GM18498 (cell line): ENCODE results near the gene IFT43.
A peak's percentile ranks its signal among the peaks of the same experiment; 100 is the strongest.

Source experiments
- ATAC-seq: cut with Tn5 transposase; IDR thresholded peaks from one replicate; pipeline ENCODE4 v1.9.1; 2021; ENCODE audit warnings: mild to moderate bottlenecking, moderate library complexity; ENCODE audit not compliant: unreplicated experiment

The IFT43 gene

DNA sequence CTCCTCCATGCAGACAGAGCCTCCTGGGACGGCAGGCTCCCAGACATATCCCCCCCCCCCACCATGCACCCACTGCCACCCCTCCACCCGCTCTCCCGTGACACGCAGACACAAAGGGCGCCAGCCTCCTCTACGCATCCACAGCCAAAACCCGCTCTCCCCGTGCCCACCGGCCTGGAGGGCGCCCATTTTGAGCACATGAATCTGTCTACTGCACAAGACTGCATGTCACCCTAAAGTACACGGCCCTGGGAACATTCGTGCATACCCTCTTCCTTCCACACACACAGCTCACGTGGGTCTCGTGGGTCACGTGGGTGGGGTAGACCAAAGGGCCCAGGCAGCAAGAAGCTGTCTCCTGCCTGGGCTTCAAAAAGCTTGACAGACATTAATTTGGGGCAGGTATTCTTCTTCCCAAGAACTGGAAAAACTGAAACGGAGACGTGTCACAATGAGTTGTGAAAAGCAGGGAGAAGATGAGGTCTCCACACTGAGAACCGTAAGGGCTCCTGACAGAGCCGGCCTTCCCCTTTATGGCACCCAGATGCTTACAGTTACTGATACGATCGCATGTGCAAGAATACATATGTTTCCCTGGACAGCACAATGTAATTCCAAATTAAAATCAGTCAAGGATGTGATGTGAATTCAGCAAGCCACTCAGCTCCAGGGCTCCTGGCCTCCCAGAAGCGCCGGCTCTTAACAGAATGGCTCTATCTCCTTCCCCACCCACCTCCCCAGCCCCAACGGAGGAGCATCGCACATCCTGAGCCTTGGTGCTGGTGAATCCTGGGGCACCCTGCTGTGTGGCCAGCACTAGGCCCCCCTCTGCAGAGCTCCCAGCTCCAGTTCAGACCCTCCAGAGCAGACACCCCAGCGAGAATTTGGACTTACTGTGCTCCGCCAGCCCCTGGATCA is 5.7 kb upstream of the IFT43 start:
- ATAC-seq = no peak

DNA sequence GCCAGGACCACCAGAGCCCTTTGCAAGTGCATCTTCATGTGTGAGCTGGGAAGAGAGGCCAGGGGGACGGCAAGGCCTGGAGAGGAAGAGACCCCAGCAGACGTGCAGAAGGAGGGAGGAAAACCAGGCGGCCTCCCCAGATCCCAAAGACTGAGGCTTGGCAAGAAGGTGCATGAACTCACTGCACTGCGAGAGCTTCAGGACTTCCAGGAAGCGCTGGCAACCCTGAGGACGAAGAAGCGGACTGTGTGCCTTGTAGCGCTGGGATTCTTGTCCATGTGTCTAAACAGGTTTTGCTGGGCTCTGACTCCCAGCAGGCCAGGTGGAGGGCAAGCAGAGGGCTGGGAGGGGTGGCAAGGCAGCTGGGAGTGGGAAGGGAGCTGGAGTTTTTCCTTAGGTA is 4.7 kb upstream of the IFT43 start:
- no peak for ATAC-seq

DNA sequence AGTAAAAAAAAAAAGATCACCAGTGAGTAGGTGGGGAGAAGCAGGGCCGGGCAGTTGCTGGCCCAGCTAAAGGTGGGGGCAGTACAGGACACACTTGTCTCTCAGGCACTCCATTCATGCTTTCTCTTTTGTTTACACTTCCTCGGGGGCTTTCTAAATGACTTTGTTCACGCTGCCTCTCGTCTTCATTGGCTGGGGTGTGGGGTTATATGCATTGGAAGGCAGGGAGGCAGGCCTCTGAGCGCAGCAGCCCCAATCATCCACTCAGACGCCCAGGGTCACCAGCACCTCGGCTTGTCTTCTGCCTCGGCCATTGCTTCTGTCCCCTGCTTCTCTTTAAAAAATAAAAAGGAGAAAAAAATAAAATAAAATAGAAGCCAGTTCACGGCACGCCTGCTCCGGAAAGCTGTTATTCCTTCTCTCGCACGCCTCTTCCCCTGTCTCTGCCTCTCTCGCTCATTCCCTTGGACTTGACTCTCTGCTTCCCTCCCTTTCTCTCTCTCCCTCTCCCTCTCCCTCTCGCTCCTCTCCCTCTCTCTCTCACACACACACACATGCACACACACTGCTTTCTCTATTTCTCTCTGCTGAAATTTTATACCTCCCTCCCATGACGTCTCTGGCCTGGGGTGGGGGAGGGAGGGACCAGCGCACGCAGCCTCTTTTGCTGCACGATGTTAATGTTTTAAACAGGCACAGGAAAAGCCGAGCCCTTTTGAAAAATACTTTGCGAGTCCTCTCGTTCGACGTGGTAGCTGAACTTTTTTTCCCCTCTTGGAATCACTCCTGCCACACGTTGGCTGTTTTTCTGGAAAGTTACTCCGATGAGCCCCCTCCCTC is 3.9 kb upstream of the IFT43 start, which contains the start of gene TGFB3:
TSS of gene TGFB3 (minus strand) at position 570 of the 840 bp plus-strand sequence. CDS start 1,102 bp downstream, outside the sequence.
- peak; percentile 34 for ATAC-seq

DNA sequence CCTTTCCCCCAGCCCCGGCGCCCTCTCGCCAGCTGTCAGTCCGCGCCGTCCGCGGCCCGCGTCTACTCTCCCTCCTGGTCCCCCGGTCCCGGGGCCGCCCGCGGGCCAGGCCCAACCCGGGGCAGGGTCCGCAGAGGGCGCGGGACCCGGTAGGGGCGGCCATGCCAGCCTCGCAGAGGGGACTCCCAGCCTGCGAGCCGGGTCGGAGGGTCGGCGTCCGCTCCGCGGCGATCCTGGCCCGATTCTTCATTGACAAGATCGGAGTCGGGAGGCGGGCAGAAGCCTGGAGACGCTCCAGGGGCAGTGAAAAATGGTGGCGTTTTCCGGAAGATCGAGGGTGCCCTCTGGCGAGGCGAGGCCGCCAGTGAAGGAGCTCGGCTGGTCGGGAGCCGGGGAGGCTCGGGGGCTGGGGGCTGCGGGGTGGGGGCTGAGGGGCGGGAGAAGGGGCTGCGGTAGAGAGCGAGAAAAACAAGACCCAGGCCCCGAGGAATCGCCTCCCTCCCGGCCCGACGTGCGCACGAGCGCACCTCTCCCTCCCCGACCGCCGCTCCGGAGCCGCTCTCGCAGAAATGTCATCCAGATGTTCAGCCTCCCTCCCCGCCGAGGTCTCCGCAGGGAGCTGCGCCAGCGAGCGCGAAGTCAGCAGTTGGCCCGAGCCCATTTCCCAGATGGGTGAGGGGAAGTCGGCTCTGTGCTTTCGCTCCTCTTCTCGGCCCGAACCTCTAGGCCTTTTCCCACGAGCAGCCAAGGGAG is 3.1 kb upstream of the IFT43 start:
- peak; percentile 47 for ATAC-seq

DNA sequence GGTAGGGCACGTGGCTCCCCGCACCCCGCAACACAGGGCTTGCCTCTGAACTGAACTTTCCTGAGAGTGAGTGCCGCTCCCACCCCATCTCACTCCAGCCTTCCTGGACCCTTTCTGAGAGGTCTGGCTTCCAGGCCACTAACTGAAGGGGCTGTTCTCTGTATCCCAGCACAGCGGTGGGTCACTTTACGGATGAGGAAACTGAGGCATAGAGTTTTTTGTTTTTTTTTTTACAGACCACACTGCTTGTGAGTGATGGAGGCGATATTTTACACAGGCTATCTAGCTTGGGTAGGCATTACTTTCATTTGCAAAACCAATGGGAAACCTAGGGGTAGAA is 2.6 kb upstream of the IFT43 start:
- no peak for ATAC-seq

DNA sequence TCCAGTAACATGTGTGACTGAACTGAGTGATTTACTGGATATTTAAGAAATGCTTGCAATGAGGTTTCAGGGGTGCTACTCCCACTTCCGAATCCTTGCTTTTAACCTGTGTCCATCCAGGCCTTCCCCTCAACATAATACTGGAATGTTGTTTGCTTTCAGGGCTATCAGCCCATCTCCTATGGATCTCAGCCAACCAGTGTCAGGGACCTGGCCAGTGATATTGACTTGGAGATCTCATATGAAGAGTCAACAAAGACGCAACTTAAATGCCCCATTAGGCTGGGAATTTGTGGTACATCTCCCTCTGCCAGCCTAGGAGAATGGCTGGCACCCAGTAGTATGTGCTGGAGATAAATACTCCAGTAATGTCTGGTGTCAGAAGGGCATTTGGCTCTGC is 889 bp upstream of the IFT43 start:
- ATAC-seq = no peak

DNA sequence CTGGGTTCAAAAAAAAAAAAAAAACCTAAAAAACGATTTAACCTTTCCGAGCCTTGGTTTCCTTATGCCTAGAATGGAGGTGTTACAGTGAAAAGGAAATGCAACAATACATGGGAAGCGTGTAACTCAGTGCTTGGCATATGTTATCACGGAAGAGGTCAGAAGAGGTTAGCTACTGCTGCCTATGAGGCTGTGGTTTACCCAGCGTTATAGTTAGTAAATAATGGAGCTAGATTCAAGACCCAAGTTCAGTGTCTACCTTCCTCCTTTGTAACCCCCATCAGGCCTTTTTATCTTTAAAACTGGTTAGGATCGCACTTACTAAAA is 839 bp downstream of the IFT43 start:
- no peak for ATAC-seq

DNA sequence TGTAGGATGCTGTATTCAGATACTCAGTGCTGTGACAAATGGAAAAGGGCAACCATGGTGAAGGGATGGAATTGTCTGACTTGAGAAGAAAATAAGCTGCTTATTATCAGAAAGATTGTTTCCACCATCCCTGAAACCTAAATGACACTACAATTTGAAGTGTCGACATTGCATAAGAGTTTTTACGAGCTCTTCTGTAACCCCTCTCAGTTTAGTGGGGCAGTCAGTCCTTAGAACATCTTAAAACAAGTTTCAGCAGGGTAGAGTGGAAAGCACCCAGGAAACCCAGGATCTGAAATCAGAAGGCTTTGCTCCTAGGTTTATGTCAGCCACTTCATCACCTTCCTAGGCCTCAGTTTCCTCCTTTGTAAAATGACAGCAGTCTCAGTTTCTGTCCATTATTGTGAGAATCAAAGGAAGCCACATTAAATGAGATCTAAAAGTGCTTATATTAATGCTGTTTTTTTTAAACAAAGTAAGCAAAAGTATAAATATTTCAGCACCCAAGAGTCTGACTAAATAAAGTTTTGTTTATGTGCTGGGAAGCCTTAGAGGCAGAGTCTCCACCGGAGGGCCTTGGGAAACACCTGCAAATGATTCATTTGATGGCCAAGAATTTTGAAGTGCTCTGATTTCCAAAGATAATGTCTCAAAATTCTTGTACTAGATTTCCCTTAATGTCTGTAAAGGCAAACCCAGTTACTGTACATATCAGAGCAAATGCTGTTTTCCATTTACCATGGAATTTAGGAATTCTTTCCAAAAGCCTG is 1.8 kb downstream of the IFT43 start:
- no peak for ATAC-seq

DNA sequence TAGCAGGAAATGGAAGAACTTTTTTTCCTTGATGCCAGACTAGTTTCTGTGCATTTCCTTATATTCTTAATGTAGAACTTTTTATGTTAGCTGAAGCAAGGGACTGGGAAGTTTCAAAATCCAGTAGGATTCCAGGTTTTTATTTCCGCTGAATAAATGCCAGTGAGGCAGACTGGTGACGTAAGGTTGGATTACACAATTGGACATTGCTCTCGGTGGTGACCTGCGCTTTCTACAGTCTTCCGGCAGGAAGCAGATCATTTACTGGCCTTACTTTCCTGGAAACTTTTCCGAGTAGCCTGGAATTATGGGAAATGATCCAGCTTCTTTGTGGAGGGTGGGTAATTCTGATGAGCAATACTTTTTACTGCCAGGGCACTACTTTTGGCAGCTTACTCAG is 3.6 kb downstream of the IFT43 start:
- ATAC-seq = no peak

DNA sequence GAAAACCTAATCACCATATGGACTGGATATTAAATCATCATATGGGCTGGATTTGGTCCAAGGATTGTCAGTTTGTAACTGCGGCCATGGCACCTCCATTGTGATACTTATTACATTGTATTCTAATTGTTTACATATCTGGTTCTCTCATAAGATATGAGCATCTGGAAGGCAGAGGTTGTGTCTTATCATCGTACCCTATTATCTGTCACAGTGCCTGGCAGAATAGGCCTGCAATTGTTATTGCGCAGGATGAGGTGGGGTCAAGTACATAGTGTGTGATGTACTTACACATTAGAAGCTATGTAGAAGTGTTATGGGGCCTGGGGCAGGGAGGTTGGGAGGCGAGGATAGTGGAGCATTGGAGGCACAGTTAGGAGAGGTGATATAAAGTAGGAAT is 4.7 kb downstream of the IFT43 start:
- no peak for ATAC-seq

DNA sequence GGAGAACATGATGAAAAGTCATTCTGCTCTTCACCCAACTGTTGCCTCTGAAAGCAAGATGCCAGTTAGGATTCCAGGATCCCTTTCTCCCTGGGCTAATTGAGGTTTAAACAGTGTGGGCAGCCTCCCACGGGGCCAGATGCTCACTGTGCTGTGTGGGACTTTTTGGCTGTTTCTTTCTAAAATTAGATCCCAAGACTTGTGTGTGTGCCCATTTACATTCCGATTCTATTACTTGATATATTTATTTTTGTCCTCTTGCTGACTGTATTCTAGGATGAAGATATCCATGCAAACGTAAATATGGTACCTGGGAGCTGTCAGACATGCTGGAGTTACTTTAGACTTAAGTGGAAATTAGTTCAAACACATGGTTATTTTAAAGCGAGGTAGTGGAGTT is 6.2 kb downstream of the IFT43 start:
- no peak for ATAC-seq

DNA sequence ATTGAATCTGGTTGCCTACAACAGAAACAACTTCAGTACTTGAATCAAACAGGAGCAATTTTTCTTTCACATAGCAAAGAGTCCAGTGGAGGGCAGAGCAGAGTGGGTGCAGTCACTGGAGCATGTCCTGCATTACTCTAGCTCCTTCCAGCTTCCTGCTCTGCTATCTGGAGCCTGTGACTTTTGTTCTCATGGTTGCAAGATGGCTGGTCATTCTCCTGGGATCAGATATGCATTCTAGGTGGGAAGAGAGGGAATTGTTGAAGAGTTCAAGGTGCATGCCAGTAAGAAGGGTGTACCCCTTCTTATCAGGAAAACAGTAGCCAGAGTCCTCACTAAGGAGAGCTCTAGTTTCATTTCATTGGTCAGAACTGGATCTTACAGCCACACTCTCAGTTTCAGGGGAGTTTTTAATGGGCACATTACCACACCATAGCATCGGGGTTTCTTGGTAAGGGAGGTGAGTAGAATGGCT is 8.0 kb downstream of the IFT43 start:
- ATAC-seq = peak; percentile 74

DNA sequence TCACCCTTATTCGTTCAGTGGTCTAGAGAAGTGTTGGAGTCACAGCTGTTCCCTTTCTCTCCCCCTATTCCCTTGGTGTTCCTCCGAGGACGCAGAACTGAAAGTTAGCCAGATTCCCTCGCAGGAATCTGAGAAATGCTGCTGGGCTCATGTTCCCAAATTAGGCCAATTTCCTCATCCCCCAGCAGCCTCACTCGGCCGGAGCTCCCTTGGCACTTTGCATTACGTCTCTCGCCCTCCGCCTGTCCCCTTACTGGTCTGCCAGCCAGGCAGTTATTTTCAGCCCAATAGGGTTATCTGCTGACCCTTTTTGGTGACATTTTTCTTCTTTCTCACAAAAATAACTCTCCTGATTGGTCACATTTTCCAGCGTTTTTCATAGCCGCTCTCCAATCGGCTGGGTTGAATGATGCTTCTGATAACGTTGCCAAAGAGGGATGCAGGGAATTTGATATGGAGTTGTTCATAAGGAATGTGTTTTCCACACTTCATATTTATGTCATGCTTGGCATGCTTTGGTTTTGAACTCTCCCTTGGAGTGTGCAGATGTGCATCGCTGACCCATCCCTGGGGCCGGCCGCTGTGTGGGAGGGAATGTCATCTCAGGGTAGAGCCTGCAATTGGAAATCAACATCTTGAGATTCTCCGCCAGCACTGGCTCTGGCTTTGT is 9.9 kb downstream of the IFT43 start:
- no peak for ATAC-seq

DNA sequence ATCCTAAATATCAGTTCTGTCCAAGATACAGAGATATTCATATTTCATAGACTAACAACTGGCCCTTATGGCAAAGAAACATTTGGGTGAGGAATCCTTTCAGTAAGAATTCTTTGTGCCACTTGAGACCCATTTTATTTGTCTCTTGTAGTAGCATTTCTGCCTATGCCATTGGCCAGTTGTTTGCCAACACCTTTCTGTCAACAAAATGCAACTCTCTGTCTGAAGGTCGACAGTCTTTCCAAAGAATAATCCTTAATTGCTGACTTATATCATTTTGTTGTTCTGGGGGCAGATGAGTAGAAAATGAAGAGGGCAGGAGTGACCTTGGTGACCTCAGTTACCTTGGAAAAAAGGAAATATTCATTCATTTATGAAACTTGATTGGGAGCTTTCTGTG is 10.9 kb downstream of the IFT43 start:
- ATAC-seq = no peak

DNA sequence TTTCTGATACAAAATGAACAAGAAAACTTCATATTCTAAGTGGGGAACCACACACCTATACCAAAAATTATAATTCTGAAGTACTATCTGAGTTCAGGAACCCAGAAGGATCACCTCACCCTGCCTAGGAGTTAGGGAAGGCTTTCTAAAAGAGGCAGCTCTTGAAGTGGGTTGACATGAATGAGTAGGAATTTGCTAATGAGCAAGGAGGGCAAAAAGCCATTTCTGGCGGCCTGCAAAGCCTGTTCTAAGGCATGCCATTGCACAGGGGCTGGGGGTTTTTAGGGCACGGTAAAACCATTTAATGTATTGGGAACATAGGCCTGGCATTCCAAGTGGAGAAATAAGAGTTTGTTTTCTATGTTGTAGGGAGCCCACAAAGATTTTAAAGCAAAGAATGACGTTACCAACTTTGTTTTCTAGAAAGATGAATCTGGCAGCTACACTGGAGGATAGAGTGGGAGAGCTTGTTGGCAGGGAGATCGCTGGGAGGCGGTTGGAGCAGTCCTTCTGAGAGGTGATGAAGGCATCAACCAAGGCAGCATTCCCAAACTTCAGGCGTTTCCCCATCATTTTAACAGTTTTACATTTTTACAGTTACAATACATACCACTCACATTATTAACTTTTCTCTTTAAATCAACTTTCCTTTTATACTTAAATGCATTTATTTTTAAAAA is 14.1 kb downstream of the IFT43 start:
- no peak for ATAC-seq

DNA sequence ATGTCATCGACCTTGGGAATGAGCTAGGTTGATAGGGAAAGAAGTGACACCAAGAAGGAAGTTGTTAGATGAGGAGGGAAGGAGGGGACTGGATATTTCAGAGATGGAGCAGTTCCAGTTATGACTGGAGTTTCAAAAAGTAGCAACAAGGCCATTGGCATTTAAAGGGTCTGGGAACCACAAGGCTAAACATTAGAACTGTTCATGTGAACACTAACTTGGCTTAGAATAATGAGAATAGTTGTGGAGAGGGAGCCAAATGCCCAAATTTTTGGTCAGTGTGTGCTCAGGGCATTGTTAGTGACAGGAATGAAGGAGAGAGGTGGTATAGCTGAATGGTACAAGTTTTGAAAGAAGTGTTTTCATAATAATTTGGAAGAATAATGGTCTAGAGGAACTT is 16.8 kb downstream of the IFT43 start:
- ATAC-seq = no peak

DNA sequence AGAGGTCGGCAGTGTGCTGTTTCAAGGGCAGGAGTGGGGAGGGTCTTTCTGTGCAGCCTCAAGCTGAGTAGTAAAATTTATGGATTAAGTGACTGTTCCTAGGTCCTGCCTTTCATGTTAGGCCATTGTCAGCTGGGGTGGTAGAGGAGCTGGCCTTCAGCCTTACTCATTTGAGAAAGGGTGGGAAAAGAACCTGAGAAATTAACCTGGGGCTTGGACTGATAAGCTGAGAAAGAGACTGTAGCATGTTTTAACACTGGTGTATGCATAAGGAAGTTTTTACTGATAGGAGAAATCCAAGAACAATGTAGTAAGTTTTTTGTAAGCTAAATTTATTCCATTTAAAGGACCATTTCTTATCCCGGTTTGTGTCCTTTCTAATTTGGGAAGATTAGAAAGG is 20.7 kb downstream of the IFT43 start:
- no peak for ATAC-seq

DNA sequence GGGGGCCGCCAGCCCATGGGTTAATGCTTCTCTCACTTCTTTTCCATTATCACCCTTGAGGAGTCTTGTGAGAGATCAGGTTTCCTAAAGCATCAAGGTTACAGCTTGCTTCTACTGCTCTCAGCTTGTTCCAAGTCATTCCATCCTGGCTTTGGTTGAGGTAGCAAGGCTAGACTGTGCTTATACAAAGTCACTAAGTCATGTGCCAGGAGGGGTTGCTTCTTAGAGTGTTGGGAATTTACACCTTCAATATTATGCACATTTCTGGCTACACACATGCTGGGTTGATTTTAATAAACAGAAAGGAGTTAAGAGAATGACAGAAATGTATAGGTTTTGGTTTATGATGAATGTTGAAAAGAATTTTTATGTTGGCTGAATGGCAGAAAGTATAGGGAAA is 21.8 kb downstream of the IFT43 start:
- ATAC-seq = no peak

DNA sequence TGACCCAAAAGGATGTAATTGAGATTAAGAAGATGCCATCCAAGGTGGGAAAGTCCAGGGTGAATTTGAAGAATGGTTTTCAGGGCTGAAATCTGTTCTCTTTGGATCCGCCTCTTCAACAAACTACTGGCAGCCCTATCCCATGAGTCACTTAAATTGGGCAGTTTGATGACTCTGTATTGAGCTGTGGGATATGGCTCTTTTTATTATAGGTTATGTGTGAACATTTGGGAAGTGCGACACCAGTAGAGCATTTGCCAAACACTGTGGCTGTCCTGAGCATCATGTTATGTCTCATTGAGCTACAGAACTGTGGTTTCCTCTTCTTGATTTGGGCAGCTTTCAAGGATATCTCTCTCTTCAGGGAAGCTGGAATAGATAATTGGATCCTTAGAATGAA is 22.3 kb downstream of the IFT43 start:
- ATAC-seq = no peak
